ENCODE data around the gene MYO1B.
A peak's percentile ranks its signal among the peaks of the same experiment; 100 is the strongest.

MYO1B gene

DNA sequence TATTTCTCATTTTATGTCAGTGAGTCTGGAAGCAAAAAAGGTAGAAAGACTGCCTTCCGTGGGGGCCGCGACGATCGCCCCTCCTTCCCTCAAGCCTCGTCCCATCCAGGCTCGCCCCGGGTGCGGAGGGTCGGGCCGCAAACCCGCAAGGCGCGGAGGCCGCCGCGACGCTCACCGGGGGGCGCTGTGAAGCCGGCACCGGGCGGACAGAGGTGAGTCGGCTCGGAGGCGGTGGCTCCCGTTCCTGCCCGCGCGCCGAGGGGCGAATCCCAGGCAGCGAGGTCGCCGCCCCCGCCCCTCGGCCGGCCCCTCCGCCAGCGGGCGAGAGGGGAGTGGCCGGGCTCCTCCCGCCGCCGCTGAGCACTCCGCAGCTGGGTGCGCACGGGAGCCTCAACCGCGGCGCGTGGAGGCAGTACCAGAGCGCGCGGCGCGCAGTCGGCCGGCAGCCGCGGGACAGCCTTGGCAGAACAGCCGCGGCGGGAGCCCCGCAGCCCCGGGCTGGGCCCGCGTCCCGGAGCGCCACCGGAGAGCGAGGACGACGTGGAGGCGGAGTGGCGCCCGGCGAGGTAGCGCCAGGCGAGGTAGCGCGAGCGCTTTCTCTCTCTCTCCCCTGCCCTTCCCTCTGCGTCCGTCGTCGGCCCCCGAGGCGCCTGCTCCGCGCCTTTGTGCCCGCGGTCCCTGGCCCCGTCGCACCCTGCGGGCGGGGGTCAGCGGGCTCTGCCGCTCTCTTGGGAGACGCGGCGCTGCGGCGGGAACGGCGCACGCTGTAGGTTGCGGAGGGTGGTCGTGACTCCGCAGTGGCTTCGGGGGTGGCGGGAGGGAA lies at the start of gene MYO1B:
TSS of gene MYO1B (plus strand) at position 359 of the 823 bp plus-strand sequence. CDS start 31,492 bp downstream, outside the sequence.
- peak; percentile 45 for DNase-seq

DNA sequence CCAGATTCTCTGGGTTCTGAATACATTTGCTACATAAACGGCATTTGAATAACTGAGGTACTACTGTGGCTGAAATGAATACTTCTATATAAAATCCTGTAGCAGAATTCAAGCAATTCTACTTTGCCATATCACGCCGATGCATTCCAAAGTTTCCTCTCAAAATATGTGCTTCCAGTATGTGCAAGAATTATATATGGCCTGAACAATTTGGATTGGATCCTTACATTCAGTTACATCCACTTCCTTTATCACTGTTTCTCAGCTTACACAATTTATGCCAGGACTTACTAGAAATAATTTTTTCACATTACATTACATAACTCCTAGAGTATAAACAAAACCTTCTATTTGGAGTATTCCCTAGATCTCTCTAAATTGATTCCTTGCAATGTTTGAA lies 48.1 kb upstream of the MYO1B start:
- no peak for DNase-seq

DNA sequence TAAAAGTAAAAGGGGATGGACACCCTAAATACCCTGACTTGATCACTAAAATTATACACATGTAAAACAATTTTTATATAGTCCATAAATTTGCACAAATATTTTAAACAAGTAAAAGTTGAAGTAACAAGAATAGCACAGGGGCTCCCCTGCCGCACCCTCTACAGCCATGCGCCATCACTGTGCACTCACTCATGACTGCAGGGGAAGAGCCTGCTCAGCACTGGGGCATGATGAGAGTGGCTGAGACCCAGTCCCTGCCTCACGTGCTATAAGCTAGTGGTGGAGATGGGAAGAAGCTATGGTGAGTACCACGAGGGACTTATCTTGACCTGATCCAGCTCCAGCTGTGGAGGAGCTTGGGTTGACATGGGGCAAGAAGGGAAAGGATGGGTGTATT lies 46.9 kb upstream of the MYO1B start:
- no peak for DNase-seq

DNA sequence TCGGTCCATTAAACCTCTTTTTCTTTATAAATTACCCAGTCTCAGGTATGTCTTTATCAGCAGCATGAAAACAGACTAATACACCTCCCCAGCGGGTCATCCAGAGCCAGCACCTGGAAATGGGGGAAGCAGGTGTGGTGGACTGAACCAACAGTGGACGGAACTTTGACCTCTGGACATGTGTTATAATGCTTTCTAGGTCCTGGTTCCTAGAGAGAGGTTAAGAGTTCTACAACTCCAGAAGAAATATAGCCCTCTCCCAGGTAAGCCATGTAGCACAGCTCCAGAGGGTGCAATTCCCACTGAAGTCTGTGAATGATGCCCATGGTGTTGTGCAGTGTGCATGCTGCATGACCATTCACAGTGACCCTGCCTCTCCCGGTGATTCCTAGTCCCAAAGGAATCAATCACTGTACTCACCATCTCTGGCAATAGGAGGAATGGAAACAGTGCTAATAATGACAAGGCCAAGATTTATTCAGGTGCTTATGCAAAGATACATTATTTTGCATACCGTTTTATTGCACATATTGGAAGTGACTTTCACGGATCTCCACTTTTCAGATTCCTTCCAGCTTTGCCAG lies 45.2 kb upstream of the MYO1B start:
- DNase-seq: no peak

DNA sequence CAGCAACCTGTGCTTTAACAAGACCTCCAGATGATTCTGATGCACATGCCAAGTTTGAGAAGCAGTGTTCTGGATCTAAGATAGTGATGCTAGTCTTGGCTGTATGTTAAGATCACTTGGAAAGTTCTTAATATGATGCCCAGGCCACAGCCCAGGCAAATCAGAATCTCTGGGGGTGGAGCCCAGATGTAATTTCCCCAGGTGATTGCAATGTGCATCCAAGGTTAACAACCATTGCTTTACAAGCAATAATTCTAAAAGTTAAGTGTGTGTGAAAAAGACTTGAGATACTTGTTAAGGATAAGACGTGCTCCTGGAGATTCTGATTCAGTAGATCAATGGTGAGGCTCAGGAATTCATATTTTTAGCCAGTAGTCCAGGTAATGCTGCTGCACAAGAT lies 44.3 kb upstream of the MYO1B start:
- DNase-seq: no peak

DNA sequence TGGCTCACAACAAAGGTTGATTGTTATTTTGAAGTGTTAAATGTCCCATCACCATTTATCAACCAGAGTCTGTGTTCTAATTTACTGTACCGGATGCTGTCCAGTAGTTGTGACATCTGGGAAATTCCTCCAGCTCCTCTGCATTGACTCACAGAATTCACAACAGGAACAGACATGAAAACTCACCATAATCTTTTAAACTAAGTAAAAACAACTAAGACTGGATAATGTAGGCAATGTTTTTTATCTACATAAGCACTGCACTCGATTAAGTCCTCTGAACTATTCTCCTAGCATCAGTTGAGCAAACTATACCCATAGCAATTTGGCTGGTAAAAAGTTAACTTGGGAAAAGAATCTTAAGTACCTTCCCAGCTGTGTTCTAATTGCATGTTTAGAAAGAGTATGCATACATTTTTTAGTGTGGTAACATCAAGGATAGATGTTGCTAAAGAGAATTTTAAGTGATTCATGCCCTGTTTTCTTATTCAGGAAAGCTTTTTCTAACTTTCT lies 42.9 kb upstream of the MYO1B start:
- no peak for DNase-seq

DNA sequence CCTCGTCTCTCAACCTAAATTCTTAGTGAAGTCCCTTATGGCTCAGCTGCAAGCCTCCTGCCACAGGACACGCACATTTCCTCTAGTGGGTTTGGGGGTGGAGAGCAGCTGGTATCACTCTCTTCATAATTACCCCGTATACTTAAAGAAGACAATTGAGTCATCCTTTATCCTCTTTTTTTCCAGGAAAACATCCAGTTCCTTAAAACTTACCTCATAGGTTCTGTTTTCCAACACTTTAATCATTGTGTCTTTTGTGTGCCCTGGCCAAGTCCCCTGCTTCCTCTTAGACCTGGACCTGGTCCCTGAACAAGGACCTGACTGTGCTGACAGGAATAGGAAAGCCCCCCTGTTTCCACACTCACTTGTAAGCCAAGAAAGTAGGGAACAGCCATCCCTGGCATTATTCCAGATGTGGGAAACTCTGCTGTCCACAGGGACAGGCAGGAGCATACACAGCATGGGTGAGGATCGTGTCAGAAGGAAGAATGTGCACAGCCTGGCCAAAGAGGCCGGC lies 42.3 kb upstream of the MYO1B start:
- DNase-seq: no peak

DNA sequence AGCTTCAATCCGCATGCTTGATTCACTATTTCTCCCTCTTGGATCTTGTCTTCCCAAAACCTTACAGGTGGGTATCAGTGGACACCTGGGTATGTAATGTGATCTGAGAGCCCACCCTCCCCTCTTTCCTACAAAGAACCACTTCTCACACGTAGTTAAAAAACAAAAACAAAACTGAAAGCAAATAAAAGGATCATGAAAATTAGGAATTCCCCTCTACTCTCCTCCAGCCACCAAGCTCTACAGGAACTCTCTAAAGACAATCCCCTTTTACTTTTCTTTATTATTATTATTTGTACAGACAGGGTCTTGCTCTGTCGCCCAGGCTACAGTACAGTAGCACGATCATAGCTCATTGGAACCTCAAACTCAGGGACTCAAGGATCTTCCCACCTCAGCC lies 40.8 kb upstream of the MYO1B start:
- DNase-seq: no peak

DNA sequence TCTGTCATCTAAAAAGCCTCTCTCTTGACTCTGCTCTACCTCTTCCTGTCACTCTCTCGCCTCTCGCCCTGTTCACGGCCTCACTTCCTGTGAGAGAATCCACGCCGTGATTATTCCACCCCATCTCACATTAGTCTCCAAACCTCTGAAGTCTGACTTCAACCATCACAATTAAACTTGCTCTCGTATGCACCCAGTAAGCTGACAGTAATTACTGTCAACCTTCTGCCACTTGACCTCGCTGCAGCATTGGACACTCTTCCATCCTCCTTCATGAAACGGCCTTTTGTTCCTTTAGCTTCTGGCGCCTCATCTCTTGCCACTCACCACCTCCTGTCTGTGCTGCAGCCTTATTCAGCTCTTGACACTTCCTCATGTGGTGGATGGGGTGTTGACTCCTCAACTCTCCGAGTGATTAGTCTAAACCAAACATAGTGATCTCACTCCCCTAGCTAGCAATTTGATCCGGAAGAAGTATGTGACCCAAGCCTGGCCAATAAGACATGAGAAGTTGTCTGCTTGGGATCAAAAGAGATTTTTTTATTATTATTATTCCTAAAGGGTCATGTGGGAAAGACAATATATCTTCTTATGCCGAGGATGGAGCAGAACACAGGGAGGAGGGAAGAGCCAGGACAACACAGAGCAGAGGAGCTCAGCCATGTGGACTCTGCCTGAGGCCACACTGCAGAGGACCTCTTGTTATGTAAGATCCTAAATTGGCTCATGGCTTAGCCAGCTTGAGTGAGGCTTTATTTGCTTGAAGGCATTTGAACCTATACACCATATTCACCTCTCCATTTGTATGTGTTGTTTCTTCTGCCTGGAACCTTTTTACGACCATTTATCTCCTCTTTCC lies 38.4 kb upstream of the MYO1B start:
- no peak for DNase-seq

DNA sequence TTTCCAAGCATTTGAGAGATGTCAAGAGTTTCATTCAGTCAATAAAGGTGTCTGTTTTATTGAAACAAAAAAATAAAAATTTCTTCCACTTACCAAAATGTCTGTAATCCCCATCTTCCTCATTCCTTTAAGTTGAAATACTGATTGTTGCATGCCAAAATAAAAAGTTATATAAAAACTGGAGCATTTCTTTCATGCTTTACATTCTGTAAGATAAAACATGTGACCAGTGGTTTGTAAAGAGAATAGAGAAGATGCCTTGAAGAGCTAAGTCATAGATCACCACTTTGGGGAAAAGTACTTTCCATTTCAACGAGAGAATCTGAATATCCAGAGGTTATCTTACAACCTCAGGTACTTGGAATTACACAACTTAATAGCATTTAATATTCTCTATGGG lies 35.9 kb upstream of the MYO1B start:
- no peak for DNase-seq

DNA sequence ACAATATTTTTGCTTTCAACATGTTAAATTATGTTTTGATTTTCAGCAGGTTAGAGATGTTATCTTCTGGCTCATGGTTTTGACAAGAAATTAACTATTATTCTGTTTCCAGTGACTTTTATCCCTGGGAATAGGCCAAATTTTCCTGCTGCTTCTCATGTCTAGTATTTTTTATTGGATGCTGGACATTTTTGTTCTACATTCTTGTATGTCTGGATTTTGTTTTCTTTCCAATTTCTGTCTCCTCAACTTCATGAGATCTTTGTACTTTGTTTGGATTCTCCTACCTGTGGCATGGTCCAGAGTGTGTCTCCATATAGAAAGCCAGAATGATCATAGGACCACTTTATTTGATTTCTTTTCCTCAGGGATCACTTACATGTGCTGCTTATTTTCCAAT lies 33.1 kb upstream of the MYO1B start:
- DNase-seq: no peak

DNA sequence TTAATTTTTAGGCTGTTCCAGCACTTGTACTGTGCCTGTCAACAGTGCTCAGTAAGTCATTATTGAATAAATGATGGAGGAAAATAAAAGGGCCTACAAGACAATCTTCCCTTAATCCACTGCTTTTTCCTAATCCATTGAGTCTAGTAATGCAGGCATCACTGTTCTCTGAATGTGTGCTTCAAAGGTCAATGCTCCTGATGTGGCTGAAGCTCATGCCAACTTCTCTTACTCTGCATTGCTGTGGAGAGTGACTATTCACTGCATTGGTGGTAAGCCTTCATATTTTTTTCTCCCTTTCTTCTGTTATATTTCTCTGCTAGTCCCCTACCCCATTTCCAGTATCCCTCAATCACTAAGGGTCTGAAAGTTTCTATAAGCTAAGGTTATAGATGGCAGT lies 31.9 kb upstream of the MYO1B start:
- DNase-seq: no peak

DNA sequence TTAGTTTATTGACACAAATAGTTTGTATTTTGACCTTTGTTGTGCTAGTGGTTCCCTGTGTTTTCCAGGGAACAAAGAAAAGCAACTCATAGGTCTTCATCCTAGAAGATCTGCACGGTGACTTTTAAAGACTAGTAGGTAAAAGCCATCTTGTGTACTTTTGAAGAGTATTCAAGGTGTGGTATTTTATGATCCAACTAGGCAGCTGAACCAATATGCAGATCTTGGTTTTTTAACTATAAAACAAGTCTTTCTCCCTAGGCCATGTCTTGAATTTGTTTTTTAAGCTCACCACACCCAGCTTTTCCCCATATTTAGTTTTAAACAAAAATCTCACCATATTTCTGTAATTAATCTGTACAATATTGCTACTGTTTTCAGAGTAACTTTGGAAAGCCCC lies 30.0 kb upstream of the MYO1B start:
- no peak for DNase-seq

DNA sequence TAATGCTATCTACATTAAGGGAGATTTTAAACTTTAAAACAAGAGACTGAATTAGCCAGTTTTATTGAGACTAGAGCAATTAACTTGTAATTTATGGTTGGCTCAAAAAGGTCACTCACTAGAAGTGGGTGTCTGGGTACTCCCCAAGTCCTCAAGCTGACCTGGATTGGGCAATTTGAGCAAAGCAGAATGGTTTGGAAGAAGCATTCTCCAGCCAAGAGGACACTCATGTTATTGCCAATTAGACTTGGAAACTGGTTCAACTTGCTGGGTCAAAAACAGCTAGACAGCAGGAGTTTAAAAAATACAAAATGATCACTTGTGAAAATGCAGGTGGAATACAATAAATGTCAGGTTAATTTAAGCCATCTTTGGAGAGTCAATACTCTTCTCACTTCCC lies 29.5 kb upstream of the MYO1B start:
- no peak for DNase-seq

DNA sequence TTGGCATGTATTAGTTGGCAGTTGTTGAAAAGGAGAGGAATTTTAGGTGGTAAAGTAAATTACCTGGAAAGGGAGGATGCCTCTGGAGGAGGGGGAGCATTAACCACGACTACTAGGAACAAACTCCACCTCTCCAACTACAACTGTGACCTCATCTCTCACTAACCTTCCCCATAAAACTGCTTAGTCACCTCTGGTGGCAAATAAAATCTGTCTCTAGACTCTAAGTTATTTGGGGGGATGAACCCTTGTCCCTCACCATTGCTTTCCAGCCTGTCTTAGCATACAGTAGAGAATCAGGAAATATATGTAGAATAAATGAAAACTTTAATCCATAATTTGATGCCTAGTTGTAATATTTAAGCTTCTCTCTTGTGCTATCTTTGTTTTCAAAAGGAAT lies 27.6 kb upstream of the MYO1B start:
- no peak for DNase-seq

DNA sequence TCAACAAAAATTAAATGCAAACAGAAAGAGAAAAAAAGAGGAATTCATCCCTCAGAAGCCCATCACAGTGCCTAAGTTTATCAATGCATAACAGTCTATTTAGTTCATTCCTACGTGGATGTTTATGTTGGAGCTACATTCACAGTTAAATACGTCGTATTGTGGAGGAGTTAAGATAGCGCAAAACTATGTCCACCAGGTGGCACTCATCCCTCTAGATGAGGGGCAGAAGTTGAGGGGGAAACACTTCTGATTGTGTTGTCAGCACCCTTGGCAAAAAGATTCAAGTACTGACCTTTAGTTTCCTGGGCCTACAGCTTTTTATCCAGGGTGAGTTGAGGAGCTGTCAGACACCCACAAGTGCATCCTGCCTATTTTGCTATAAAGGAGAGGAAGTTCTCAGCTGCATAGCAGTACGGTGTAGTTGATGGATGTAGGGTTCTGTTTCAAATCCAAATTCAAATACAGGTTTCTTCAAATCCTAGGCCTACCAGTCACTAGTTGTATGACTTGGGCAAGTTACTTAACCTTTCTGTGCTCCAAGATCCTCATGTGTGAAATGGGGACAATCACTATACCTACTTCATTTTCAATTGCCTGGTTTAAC lies 26.8 kb upstream of the MYO1B start:
- peak; percentile 24 for DNase-seq

DNA sequence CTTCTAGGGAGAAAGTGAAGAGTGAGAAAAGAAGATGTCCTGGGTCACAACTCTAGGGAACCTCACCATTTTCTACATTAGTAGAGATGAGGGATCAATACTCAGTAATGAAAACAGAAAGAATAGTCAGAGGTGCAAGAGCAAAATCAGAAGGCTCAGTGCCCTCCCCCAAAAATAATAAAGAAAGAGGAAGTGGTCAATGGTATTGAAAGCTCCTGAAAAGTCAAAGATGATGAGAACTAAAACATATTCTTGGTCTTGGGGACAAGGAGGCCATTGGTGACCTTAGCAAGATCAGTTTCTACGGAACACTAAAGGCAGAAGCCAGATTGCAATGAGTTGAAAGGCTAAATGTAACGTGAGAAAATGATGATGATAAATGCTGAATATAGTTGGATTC lies 24.5 kb upstream of the MYO1B start:
- DNase-seq: no peak

DNA sequence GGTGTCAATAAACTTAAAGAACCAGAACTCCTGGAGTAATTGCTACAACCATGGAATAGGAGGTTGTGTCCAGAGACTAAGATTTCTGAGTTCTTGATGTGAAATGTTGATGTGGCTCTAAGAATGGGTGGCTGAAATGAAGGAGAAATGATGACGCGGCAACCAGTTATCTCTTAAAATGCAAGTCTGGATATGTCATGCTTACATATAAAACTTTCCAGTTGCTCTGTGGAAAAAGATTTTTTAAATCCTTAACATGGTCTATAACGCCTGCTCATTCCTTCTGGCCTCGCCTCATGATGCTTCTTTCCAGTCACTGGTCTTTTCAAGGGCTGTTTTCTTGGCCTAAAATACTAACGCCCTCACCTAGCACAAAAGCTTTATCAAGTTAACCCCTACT lies 23.5 kb upstream of the MYO1B start:
- no peak for DNase-seq

DNA sequence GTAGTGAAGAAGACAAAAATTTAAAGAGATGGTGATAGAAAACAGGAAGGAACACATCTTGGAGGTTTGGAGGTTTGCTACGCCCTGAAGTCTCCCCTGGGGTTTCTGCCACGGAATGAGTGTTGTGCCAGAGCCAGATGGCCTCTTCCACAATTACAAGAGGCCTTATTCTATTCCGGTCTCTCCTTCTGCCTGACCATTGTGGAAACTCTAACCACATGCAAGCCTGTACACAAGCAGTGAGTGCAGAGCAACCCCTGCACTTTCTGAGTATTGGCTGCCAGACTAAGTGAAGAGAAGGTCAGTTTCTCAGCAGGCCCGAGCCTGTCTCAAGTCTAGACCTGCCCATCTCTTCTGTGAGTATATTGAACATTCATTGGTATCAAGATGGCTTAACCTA lies 22.7 kb upstream of the MYO1B start:
- DNase-seq: peak; percentile 26

DNA sequence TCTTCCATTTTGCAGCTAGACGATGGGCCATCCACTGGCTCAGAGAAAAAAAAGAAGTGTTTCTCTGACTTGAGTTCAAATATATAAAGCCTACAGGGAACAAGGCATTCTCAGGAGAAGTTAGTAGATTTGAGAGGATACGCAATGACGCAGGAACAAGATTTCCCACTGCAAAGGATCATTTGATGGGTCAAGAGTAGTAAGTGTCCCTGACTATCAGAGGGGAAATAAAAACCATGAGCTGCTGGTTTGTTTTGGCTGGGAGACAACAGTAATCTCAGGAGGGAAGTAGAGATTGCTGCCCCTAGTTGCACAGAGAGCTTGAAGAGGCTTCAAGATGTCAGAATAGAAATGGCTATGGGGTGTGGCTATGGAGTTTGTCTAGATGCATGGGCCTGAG lies 22.3 kb upstream of the MYO1B start:
- no peak for DNase-seq

DNA sequence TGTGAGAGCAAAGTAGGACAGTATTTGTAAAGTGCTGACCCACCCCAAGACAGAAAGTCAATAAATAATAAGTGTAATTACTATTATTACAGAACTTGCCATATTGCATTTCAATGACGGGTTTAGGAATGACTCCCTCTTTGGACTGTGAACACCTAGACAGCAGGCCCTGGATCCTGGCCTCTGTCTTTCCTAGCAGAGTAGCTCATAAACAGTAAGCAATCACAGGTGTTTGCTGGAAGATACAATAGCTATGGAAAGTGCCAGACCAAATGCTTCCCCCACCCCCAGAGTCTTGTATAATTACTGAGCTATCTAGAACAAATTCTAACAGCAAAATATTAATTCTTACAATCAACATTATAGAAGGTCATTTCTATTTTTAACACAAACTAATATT lies 20.1 kb upstream of the MYO1B start:
- no peak for DNase-seq

DNA sequence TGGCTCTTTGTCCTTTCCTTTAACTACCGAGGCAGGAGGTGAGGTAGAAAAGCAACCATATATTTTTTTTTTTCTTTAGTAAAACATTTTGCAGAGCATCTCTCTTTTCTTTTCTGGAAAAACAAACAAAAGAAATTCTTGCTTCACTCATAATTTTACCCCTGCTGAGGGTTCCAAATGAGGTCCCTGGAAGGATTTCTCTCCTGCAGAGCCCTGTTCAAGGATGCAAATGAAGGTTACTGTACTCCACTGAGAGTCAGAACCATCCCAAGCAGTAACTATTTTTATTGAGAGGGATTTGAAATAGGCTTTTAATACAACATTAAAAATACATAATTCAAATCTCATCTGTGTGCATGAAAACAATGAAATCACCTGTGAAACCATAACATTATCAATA lies 19.5 kb upstream of the MYO1B start:
- no peak for DNase-seq

DNA sequence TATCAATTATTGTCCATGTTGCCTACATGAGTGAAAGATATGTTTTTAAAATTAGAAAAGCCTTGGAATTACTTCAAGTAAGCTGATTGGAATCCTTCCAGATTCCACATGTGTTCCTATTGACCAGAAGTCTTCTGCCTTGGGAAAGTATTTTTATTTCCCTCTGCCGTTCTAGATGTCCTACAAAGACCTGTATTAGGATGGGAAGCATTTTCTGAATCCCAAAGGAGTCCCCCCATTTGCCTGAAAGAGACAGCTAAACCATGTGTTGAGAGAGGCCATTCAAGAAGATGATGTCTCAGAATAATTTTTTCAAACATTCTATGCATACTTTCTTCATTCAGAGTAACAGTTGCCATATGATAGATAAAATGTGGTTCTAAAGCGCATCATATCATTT lies 19.0 kb upstream of the MYO1B start:
- no peak for DNase-seq

Data from NCI-H446 treated with DMSO at 0.1 percent for 48 hours (cell line).